ENCODE data around the gene GLRX2.
"Not testable (repeated sequence)": the region's sequence is repeated elsewhere in the genome, so short reads cannot be mapped to it uniquely, and the experiment has no call there.

The GLRX2 gene, protein sequence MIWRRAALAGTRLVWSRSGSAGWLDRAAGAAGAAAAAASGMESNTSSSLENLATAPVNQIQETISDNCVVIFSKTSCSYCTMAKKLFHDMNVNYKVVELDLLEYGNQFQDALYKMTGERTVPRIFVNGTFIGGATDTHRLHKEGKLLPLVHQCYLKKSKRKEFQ

DNA sequence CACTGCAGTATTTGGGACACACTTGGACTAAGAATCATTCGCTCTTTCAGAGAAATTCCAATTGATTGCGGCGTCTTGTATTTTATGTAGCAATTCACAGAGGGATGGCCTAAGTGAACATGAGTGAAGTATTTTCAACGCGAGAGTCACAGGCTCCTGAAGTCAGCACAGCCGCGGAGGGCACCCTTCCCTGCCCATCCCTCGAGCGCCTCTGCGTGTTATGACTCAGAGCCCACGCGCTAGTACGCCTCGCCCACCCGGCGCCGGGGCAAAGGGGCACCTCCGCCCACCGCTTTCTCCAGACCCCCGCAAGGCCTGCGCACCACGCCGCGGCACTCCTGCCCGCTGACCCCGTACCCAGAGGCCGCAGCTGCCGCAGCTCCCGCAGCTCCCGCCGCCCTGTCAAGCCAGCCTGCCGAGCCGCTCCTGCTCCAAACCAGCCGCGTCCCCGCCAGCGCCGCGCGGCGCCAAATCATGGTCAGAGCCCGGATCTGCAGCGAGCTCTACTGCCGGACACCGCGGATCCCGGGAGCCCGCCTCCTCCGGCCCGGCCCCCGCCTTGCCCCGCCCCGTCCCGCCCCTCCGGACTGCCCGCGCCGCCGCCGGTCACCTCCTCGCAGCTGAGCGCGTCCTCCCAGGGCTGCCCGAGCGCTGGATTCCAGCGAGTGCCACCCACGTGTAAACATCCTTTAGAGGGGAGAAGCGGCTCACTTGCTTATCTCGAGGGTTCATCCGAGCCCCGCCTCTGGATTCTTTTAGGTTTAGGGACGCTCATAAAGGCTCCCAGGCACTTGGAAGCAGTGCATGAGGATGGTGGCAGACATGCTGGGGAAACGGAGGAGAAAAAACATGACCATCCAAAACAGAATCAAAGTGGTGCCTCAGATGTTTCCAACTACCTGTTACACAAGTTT, at the start of gene GLRX2:
Gene GLRX2, minus strand, starts transcription at position 508 of the 914 bp plus-strand sequence. Its CDS starts 32 bp downstream, at position 476.
- peak; percentile 81 for DNase-seq

DNA sequence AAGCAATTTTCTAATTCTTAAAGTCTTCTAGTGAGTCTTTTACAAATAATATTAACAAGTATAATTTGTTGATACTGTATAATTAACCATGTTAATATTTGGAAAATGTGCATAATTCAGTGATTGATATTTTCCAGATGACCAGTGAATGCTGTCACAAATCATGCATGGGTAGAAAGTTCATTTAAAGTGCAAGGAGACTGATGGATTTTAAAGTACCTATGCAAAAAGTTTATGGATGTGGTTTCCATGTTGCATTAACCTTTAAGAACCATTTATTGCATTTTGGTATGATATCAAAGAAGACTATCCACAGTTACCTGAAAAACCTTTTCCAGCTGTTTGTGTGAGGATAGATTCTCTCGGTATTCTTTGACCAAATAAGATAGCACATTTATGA, 39.8 kb upstream of the GLRX2 start:
- no peak for DNase-seq

DNA sequence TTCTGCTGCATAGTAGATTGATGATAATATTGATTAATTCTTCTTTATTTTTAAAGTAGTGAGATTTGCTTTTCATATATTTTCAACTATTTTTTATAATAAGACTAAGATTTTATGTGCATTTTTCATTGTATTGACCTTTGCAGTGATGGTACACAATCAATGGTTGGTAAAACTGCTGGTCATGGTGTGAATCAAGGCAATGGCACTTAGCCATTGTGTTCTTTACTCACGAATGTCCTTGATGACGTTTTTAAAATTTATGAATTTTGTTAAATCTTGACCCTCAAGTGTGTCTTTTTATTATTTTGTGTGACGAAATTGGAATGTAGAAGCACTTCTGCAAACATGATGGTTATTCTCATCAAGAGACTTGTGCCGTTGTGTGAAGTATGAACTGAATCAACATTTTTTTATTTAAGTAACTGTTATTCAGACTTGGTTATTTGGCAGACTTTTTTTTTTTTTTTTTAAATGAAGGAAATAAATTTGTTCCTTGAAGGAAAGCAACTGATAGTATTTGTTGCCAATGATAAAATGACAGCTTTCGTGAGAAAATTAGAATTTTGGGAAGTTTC, 39.2 kb upstream of the GLRX2 start:
- no peak for DNase-seq

DNA sequence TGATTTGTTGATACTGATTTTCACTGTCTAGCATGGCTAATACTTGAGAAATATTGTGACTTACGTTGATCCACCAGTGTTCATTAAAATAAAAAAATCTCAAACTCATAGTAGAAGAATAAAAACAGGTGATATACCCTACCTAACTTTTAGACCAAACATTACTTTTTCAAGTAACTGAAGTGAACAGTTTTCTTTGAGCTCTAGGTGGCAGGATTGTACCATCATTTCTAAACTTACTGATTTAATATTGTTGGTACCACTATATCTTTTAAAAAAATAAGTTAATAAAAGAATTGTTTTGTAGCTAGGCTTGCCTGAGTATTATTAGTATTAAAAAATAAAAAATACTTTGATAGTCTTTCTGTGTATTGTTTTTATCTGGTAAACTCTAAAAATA, 38.1 kb upstream of the GLRX2 start:
- no peak for DNase-seq

DNA sequence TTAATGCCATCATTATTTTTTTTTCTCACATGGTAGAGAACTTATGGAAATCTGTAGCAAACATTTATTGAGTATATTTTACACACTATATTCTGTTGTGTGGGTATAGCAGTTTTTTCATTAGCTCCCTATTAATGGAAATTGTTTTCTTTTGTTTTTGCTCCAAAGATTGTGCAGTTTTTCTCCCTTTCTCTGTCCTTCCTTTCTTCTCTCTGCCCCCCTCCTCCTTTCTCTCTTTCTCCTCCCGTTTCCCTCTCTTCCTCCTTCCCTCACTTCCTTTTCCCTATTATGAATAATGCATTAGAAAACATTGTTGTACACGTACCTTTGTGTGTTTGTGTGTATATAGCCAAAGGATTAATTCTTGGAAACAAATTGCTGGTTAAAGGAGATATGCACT, 37.2 kb upstream of the GLRX2 start:
- no peak for DNase-seq

DNA sequence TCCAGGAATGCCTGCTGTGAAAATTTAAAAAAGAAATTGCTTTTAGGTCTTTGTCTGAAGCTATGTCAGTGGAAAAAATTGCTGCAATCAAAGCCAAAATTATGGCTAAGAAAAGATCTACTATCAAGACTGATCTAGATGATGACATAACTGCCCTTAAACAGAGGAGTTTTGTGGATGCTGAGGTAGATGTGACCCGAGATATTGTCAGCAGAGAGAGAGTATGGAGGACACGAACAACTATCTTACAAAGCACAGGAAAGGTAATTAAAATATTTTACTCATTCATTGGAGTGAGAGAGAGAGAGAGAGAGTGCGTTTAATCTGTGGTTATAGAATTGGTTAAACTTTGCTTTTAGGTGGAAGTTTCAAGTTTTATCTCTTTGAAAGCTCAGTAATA, 36.6 kb upstream of the GLRX2 start:
- no peak for DNase-seq

DNA sequence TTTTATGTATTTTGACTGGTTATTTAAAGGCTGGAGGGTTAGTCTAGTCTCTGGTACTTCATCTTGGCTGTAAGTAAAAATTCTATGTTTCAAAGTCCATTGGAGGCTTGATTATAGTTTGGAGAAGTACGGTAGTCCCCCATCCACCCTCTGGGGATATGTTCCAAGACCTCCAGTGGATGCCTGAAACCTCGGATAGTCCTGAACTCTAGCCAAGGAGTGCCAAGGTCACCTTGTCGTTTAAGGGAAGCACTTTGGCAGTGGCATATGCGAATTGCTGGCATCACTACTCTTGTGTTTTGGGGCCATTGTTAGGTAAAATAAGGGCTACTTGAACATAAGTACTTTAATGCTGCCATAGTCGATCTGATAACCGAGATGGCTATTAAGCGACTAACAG, 35.0 kb upstream of the GLRX2 start:
- DNase-seq, result no peak

DNA sequence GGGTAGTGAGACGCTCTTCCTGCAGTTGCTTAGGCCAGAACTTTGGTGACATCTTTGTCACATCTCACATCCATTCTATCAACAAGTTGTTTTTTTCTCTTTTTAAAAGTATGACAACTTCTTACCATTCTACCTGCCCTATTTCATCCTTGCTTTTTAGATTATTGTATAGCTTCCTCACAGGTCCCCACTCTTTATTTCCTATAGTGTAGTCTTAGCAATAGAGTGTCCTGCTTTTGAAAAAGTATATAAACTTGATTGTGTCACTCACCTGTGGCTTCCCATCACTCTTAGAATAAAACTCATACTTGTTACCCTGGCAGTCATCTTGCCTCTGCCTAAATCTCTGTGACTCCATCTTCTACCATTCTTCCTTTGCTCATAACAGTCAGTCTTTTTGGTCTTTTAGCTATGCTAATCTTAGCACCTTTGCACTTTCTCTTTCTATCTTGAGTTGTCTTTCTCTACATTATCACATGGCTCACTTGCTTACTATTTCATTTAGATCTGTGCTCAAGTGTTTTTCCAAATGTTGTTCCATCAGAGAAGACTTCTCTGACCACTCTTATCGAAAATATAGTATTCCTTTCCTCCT, 26.1 kb upstream of the GLRX2 start:
- no peak for DNase-seq

DNA sequence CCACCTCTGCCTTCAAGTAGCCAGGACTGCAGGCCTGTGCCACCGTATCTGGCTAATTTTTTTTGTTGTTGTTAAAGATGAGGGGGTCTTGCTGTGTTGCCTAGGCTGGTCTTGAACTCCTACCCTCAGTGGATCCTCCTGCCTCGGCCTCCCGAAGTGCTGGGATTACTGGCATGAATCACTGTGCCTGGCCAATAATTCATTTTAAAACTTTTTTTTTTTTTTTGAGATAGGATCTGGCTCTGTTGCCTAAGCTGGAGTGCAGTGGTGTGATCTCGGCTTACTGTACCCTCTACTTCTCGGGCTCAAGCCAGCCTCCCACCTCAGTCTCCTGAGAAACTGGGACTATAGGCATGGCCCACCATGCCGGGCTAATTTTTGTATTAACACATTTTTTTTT, 20.2 kb upstream of the GLRX2 start:
- no peak for DNase-seq

DNA sequence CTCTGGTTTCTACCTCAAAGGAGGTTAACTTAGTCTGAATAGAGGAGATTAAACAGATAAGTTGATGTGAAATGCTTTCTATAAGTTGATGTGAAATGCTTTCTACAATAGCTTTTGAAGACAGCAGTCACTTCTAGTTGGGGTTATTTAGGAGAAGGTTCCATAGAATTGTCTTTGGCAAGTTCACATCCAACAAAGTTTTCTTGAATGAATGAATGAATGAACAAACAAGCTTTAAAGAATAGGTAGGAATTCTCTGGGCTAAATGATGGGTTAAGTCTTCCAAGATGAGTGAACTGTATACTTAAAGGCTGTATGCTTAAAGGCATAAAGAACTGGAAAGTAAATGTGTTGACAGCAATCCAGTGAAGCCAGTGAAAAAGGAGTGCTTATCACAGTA, 18.5 kb upstream of the GLRX2 start:
- no peak for DNase-seq

DNA sequence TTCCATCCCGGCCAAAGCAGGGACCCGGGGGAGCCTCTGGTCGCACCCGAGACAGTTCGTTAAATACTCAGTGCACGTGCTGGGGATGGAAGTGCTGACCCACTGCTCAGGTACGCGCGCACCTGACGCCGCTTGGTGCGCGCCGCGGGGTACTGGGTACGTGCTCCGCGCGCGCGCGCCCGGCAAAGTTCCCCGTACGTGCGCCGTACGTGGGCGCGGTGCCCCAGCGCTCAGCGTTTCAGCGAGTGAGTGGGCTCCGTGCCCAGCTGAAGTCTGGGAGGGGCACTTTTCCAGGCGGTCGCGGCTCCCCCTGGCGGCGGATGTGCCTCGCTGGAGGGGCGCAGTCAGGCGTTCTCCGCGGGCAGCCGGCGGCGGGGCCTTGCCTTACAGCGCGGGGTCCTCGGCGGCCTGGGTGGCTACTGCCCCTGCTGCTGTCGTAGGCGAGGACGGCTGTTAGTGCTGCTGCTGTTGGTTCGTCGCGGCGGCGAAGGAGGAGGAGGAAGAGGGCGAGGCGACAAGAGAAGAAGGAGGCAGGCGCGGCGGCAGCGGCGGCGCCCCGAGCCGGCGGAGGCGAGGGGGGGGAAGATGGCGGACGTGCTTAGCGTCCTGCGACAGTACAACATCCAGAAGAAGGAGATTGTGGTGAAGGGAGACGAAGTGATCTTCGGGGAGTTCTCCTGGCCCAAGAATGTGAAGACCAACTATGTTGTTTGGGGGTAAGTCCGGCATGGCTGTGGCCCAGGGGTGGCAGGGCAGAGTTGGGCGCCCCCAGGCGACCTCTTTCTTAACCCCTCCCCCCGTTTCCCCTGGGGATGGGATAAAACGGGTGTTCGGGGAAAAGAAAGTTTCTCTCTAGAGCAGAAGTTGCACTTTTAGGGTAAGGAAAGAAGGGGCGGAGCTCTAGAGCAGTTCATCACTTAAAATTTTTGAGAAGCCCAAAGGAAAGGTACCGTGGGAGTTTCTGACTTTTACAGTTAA, 16.7 kb upstream of the GLRX2 start, which contains the start of gene CDC73:
Gene CDC73, plus strand, starts transcription at position 416 of the 978 bp plus-strand sequence. Its CDS starts 170 bp downstream, at position 586.
- DNase-seq, result peak; percentile 95

DNA sequence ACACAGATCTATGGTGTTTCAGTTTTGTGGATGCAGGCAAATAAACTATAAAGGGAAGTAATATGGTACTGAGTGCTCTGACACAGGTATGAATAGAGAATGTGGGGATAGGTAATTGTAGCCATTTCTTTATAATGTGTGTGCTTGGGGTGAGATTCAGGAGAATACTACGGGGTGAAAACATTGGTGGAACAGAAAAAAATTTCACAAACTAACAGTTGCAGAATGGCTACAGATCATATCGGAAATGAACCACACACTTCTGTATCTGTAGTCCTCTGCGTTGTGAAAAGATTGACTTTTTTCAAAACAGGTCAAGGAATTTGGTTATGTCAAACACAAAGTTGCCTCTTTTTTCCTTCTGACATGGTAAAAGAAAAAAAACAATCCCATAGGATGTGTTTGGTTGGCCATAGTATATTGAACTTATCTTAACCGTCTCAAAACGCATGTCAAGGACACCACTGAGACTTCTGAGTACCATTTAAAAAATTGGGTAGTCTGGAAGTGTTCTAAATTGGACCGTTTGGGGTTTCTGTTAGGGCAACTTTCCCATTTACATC, 15.5 kb upstream of the GLRX2 start:
- DNase-seq, result no peak

DNA sequence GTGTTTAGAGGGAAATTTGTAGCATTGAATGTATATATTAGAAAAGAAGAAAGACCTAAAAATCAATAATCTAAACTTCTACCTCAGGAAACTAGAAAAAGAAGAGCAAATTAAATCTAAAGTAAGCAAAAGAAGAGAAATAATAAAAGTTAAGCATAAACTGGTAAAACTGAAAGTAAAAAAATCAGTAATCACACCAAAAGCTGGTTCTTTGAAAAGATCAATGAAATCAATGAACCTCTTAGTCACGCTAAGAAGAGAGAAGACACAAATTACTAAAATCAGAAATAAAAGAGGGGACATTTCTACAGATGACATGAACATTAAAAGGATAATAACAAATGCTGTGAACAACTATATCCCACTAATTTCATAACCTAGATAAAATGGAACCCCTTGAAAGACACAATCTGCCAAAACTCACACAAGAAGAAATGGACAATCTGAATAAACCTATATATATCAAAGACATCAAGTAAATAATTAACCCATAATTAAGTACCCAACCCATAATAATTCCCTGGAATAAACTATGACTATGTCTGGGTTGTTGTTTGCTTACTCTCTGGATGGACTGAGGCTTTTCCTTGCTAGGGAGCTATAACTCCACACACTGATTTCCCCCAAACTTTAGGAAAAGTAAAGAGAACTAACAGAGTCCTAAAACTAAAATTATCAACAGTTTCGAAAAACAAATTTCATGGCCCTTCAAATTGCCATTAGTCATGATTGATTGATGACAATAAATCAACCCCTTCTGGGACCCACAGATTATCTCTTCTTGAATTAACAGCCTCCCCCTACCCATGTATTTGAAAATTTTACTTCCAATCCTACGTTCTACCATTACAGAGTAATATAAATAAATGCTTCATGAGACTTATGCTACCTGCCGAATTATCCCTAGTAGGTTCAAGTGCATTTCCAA, 13.9 kb upstream of the GLRX2 start:
- no peak for DNase-seq

DNA sequence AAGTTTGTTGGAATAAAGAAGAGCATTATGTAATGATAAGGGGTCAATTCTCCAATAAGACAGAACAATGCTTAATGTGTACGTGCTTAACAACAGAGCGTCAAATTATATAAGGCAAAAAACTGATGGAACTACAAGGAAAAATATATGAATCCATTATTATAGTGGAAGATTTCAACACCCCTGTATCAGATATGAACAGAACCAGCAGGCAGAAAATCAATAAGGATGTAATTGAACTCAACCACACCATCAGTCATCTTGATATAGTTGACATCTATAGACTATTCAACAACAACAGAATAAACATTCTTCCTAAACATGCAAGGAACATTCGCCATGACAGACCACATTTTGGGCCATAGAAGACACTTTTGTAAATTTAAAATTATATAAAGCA, 13.0 kb upstream of the GLRX2 start:
- no peak for DNase-seq

DNA sequence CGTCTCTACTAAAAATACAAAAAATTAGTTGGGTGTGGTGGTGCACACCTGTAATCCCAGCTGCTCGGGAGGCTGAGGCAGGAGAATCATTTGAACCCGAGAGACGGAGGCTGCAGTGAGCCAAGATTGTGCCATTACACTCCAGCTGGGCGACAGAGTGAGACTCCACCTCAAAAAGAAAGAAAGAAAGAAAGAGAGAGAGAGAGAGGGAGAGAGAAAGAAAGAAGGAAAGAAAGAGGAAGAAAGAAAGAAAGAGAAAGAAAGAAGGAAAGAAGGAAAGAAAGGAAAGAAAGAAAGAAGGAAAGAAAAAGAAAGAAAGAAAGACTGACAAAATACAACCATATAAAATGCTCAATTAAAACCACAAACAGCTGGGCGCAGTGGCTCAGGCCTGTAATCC, 12.0 kb upstream of the GLRX2 start:
- not testable (repeated sequence) for DNase-seq

DNA sequence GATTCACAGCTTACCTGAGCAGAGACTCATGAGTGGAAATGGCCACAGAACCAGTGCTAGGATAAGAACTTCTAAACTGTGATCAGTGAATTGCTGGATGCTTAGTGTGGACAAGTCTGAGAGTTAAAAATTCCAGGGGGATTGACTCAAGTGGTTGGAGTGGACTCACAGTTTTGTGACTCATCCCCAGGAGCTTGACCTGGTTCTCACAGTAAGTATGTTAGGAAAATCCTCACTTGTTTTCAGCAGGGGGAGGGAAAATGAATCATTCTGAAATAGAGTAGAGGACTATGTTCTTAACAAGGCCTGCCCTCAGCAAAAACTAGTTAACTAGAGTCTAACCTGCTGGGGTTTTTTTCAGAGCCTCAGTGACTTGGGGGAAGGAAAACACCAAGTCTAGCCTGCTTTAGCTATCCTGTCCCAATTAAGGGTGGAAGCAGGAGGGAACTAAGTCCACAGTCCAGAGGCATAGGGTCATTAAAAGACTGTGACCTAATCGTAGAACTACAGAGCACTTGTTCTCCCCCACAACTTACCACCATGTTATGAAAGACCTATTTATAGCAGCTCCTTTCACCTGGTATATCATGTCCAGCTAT, 10.5 kb upstream of the GLRX2 start:
- no peak for DNase-seq

DNA sequence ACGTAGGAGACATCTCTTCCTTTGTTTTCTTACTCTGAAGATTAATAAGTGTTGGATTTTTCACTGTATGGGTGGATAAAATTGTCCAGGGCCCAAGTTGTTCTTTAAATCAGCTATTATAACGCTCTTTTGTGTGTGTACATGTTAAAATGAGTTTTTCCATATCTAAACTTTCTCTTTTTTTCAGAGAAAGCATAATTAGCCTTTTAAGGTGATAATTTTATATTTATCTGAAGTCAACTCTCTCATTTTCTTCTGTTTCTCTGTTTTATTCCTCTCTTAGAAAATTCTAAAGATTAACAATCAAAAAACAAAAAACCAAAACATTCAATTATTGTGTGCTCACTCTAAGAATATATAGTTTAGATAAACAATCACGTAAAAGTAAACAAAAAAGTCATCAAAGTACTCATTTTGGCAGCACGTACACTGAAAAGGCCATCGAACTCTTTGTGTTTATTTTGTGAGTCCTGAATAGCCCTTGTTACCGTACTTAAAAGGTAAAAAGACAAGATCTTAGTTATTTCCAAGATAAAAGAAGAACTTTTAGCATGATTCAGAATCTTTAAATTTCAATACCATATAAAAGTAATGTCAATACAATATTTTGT, 9.4 kb upstream of the GLRX2 start:
- DNase-seq, result no peak

DNA sequence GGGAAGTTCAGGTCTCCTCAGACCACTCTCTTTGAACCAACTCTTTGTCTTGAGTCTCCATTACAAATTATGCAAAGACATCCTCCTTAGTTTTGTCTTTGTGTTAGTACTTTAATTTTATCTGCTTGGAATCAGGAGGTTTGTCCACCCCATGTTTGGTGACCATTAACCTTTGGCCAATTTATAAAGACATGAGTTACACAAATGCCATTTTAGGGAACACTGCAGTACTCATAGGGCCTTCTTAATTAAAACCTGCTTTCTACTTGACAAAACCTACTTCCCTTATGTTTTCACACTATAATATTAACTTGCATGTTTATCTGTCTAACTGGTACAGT, 8.7 kb upstream of the GLRX2 start:
- DNase-seq, result no peak

DNA sequence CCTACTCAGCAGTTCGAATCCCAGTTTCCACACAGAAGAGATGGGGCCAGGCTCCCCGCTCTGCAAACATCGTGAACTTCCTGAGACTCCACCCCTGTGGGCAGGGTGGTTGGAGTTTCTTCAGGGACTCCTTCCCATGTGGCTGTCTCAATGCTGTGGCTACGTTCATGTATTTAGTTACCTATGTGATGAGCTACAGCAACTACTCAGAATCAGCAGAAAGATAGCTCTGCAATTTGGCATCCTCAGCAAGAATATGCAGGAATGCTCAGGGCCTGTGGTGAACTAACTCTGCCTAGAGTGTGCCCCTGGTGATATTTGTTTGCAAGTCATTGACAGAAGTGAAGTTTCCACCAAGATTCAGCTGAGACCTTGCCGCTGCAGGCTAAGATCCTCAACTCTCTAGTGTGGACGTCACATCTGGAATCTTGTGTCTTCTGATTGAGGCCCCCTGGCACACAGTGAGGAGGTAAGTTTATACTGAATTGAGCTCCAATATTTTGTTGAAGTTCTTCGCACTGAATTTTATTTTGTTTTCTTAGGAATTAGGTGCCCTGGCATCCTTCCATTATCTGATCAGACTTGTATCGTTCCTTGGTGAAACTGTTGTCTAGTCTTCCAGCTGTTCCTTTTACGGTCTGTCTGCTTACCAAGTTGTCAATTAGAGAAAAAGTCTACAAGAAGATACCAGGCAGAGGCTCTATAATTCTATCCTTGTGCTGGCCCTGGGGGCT, 8.2 kb upstream of the GLRX2 start:
- no peak for DNase-seq

All from DMS153 (cell line).